MM.1S (cell line): ENCODE results near the gene CDH4.

Experiments
- DNase-seq: peaks from one replicate; pipeline ENCODE4 v3.0.0-alpha.2; 2015
- H2AFZ ChIP-seq: fragments of 300-600 bp; sonication (generic); 2 replicates; pipeline ENCODE4 v1.6.0; 2016; ENCODE audit warnings: antibody characterized with exemption, low read length
- H3F3A ChIP-seq: fragments of 300-600 bp; sonication (generic); 2 replicates; pipeline ENCODE4 v1.6.1; 2016; ENCODE audit warnings: mild to moderate bottlenecking, antibody characterized with exemption, low read length, moderate library complexity, mixed read lengths; ENCODE audit not compliant: insufficient read depth
- H3K27ac ChIP-seq: fragments of 300-600 bp; sonication (generic); 2 replicates; pipeline ENCODE4 v1.5.1; 2016; ENCODE audit warnings: mild to moderate bottlenecking, low read length
- H3K27me3 ChIP-seq: fragments of 300-600 bp; sonication (generic); replicated peaks from 2 replicates; pipeline ENCODE4 v1.6.0; 2016; ENCODE audit warnings: low read length; ENCODE audit not compliant: insufficient read depth
- H3K36me3 ChIP-seq: fragments of 300-600 bp; sonication (generic); replicated peaks from 2 replicates; pipeline ENCODE4 v1.6.1; 2016; ENCODE audit warnings: mild to moderate bottlenecking, low read length, mixed read lengths; ENCODE audit not compliant: insufficient read depth
- H3K4me1 ChIP-seq: fragments of 300-600 bp; sonication (generic); 2 replicates; pipeline ENCODE4 v1.6.1; 2016; ENCODE audit warnings: low read length, mixed read lengths
- H3K4me2 ChIP-seq: fragments of 300-600 bp; sonication (generic); 2 replicates; pipeline ENCODE4 v1.6.0; 2016; ENCODE audit warnings: low read depth, low read length
- H3K4me3 ChIP-seq: fragments of 300-600 bp; sonication (generic); 2 replicates; pipeline ENCODE4 v1.5.1; 2016; ENCODE audit warnings: low read length, mixed read lengths
- H3K79me2 ChIP-seq: fragments of 300-600 bp; sonication (generic); 2 replicates; pipeline ENCODE4 v1.6.1; 2016; ENCODE audit warnings: mixed run types, low read length, mixed read lengths
- H3K9ac ChIP-seq: fragments of 300-600 bp; sonication (generic); 2 replicates; pipeline ENCODE4 v1.6.1; 2016; ENCODE audit warnings: low read length, mixed read lengths
- H3K9me2 ChIP-seq: fragments of 300-600 bp; sonication (generic); replicated peaks from 2 replicates; pipeline ENCODE4 v1.6.1; 2016; ENCODE audit warnings: mild to moderate bottlenecking, low read length, mixed read lengths; ENCODE audit not compliant: insufficient read depth
- H3K9me3 ChIP-seq: fragments of 300-600 bp; sonication (generic); replicated peaks from 2 replicates; pipeline ENCODE4 v1.6.1; 2016; ENCODE audit warnings: mild to moderate bottlenecking, low read length, mixed read lengths; ENCODE audit not compliant: insufficient read depth
- H4K20me1 ChIP-seq: fragments of 300-600 bp; sonication (generic); 2 replicates; pipeline ENCODE4 v1.6.1; 2016; ENCODE audit warnings: mild to moderate bottlenecking, low read length, moderate library complexity, mixed read lengths; ENCODE audit not compliant: insufficient read depth
- EZH2 ChIP-seq: fragments of 300-600 bp; sonication (generic); optimal IDR thresholded peaks from 2 replicates; pipeline ENCODE3; 2017; ENCODE audit warnings: low read depth, mild to moderate bottlenecking, antibody characterized with exemption, low read length, mixed read lengths
- EZH2phosphoT487 ChIP-seq: fragments of 300-600 bp; sonication (generic); IDR thresholded peaks from 2 replicates; pipeline ENCODE4 v1.6.1; 2018; ENCODE audit warnings: antibody characterized with exemption, low read length
- TF ChIP-seq, protein P1 (sequence below): fragments of 300-600 bp; sonication (generic); IDR thresholded peaks from 2 replicates; pipeline ENCODE4 v1.5.1; 2016; ENCODE audit warnings: antibody characterized with exemption, low read length, mixed read lengths

CDH4 gene

GRCh38 chr20:61457725-61458124 lies 205.7 kb downstream of the CDH4 start:
- Histone ChIP-seq H4K20me1 (no peaks in the 10 kb centered on the region), H3K4me3 (no peak overlapping the region), H3K27ac (no peak overlapping the region), H3K4me1 (no peaks in the 10 kb centered on the region), H2AFZ (no peak overlapping the region), H3K79me2 (no peaks in the 10 kb centered on the region), H3K27me3 (peaks cover 40% of the 10 kb centered on the region), H3K4me2 (no peak overlapping the region), H3K9me3 (no peaks in the 10 kb centered on the region), H3F3A (no peaks in the 10 kb centered on the region), H3K9me2 (no peaks in the 10 kb centered on the region), H3K36me3 (no peaks in the 10 kb centered on the region), H3K9ac (no peak overlapping the region)
- no peak for DNase-seq
- TF ChIP-seq, protein P1, sequence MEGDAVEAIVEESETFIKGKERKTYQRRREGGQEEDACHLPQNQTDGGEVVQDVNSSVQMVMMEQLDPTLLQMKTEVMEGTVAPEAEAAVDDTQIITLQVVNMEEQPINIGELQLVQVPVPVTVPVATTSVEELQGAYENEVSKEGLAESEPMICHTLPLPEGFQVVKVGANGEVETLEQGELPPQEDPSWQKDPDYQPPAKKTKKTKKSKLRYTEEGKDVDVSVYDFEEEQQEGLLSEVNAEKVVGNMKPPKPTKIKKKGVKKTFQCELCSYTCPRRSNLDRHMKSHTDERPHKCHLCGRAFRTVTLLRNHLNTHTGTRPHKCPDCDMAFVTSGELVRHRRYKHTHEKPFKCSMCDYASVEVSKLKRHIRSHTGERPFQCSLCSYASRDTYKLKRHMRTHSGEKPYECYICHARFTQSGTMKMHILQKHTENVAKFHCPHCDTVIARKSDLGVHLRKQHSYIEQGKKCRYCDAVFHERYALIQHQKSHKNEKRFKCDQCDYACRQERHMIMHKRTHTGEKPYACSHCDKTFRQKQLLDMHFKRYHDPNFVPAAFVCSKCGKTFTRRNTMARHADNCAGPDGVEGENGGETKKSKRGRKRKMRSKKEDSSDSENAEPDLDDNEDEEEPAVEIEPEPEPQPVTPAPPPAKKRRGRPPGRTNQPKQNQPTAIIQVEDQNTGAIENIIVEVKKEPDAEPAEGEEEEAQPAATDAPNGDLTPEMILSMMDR = no peak
- TF ChIP-seq EZH2phosphoT487 (no peak), EZH2 (no peak)

DNA sequence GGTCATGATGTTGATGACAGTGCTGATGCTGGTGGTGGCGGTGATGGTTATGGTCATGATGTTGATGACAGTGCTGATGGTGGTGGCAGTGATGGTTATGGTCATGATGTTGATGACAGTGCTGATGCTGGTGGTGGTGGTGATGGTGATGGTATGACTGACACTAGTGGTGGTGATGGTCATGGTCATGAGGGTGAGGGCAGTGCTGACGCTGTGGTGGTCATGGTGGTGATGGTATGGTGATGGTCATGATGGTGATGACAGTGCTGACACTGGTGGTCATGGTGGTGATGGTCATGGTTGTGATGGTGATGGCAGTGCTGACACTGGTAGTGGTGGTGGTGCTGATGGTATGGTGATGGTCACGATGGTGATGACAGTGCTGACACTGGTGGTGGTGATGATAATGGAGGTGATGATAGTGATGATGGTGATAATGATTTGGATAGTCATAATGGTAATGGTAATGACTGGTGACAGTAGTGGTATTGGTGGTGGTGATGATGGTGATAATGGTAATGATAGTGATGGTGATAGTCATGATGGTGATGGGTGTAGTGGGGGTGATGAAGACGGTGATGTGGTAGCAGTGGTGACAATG lies 206.2 kb downstream of the CDH4 start:
- no peaks in the 10 kb centered on the region for H3K36me3 ChIP-seq

GRCh38 chr20:61459266-61459665 lies 207.2 kb downstream of the CDH4 start:
- no peaks in the 10 kb centered on the region for H4K20me1 ChIP-seq
- peaks cover 25% of the 10 kb centered on the region for H3K27me3 ChIP-seq
- H3K9me3 ChIP-seq = no peaks in the 10 kb centered on the region
- TF ChIP-seq EZH2phosphoT487 (no peak), EZH2 (no peak)
- TF ChIP-seq, protein P1 = no peak
- no peak overlapping the region for H3K4me2 ChIP-seq
- no peak overlapping the region for H3K27ac ChIP-seq
- no peaks in the 10 kb centered on the region for H3K36me3 ChIP-seq
- H3K4me3 ChIP-seq = no peak overlapping the region
- no peaks in the 10 kb centered on the region for H3K79me2 ChIP-seq
- H3K9me2 ChIP-seq = no peaks in the 10 kb centered on the region
- H3F3A ChIP-seq = no peaks in the 10 kb centered on the region
- H3K4me1 ChIP-seq = no peaks in the 10 kb centered on the region
- no peak overlapping the region for H3K9ac ChIP-seq
- H2AFZ ChIP-seq = no peak overlapping the region
- DNase-seq = no peak

More for the DNA sequence above, 206.2 kb downstream of the CDH4 start:
- Histone ChIP-seq H3K9me2 (no peaks in the 10 kb centered on the region), H3K4me1 (no peaks in the 10 kb centered on the region), H3K27me3 (peaks cover 35% of the 10 kb centered on the region), H3K9ac (no peak overlapping the region), H3K9me3 (no peaks in the 10 kb centered on the region), H3K27ac (no peak overlapping the region), H3K4me2 (no peak overlapping the region), H3K79me2 (no peaks in the 10 kb centered on the region), H3F3A (no peaks in the 10 kb centered on the region), H2AFZ (no peak overlapping the region), H3K4me3 (no peak overlapping the region), H4K20me1 (no peaks in the 10 kb centered on the region)
- no peak for DNase-seq
- TF ChIP-seq EZH2phosphoT487 (no peak), EZH2 (no peak)
- TF ChIP-seq, protein P1 = no peak
